ENCODE measurements around the gene MMP14. TPM values are rescaled to one million over a fixed set of nuclear protein-coding genes. Genes with fewer than 3 reads are reported as not detected.

Gene MMP14
- total and polyA plus RNA-seq, 11 donors, result 14.0 to 90.6 (median 24.8) TPM

DNA sequence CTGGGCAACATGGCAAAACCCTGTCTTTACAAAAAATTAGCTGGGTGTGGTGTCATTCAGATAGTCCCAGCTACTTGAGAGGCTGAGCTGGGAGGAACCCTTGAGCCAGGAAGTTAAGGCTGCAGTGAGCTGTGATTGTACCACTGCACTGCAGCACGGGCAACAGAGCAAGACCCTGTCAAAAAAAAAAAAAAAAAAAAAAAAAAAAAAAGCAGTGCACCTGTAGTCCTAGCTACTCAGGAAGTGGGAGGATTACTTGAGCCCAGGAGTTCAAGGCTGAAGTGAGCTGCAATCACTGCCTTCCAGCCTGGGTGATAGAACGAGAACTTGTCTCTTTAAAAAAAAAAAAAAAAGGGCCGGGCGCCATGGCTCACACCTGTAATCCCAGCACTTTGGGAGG is 52.3 kb downstream of the MMP14 start:
- TF ChIP-seq, protein P1, sequence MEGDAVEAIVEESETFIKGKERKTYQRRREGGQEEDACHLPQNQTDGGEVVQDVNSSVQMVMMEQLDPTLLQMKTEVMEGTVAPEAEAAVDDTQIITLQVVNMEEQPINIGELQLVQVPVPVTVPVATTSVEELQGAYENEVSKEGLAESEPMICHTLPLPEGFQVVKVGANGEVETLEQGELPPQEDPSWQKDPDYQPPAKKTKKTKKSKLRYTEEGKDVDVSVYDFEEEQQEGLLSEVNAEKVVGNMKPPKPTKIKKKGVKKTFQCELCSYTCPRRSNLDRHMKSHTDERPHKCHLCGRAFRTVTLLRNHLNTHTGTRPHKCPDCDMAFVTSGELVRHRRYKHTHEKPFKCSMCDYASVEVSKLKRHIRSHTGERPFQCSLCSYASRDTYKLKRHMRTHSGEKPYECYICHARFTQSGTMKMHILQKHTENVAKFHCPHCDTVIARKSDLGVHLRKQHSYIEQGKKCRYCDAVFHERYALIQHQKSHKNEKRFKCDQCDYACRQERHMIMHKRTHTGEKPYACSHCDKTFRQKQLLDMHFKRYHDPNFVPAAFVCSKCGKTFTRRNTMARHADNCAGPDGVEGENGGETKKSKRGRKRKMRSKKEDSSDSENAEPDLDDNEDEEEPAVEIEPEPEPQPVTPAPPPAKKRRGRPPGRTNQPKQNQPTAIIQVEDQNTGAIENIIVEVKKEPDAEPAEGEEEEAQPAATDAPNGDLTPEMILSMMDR (IDR thresholded peaks at IDR 0.05), result no peak
- TF ChIP-seq POLR2A (IDR thresholded peaks at IDR 0.05), result no peak
- WGBS, 4 donors, result 74 to 89% (median 81%) methylated on average over 4 of the region's 4 CpGs
- intact Hi-C loops (cut with DNase I), result no loop called here

DNA sequence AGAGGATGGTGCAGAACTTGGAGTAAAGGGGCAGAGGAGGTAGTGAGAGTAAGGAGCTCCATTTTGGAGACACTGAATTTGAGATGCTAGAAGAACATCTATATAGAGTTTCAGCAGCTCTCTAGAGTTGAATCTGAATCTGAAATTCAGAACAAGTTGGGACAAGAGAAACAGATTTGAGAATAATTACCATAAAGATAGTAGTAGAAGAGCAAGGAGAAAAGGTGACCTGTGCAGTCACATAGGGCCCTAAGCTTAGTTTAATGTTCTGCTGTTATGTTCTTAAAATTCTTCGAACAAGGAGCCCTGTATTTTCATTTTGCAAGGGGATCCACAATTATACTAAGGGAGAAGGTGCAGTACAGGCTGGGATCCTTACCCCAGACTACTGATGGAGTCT is 54.0 kb downstream of the MMP14 start:
- ATAC-seq, result no peak

More for the DNA sequence above, 52.3 kb downstream of the MMP14 start:
- Histone ChIP-seq H3K27me3 (no peaks in the 10 kb centered on the region), H3K4me1 (peaks cover 0 to 20% (median 8%) of the 10 kb centered on the region in 12 donors), H3K9me3 (no peaks in the 10 kb centered on the region), H3K27ac (no peak overlapping the region), H3K4me3 (no peak overlapping the region), H3K36me3 (no peaks in the 10 kb centered on the region)
- DNase-seq (no peak), ATAC-seq (no peak)

DNA sequence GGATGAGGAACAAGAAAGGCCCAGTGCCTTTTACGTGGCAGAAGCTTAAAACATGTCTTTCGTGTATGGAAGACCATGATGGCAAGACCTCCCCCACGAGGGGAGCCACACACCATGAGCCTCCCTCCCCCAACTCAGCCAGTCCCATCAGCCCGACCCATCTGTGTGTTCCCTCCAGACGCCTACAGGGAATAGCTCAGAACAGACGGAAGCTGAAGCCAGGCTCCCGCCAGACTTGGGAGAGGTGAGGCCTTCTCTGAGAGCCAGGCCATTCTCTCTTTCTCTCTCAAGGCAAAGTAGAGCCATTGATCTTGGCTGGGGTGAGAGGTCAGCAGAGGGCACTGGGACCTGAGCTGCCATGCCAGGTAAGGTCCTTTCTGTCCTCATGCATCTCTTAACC is 56.1 kb downstream of the MMP14 start:
- Histone ChIP-seq H3K4me3 (no peak overlapping the region), H3K4me1 (peaks cover 0 to 6% (median 3%) of the 10 kb centered on the region in 12 donors), H3K9me3 (no peaks in the 10 kb centered on the region), H3K27ac (no peak overlapping the region), H3K27me3 (no peaks in the 10 kb centered on the region), H3K36me3 (no peaks in the 10 kb centered on the region)
- TF ChIP-seq POLR2A (IDR thresholded peaks at IDR 0.05), result no peak
- TF ChIP-seq, protein P1 (IDR thresholded peaks at IDR 0.05), result no peak
- WGBS, 4 donors, result 81 to 89% (median 87%) methylated on average over 7 of the region's 7 CpGs
- DNase-seq, result no peak
- ATAC-seq, result no peak
- intact Hi-C loops (cut with DNase I), result no loop called here

More for the DNA sequence above, 54.0 kb downstream of the MMP14 start:
- no peaks in the 10 kb centered on the region for H3K36me3 ChIP-seq
- H3K27me3 ChIP-seq, result no peaks in the 10 kb centered on the region
- H3K27ac ChIP-seq, result no peak overlapping the region
- intact Hi-C loops (cut with DNase I), result no loop called here
- H3K4me1 ChIP-seq, result peaks cover 0 to 20% (median 8%) of the 10 kb centered on the region in 12 donors
- DNase-seq, result no peak
- no peak overlapping the region for H3K4me3 ChIP-seq
- H3K9me3 ChIP-seq, result no peaks in the 10 kb centered on the region
- TF ChIP-seq POLR2A (IDR thresholded peaks at IDR 0.05), result no peak
- TF ChIP-seq, protein P1 (IDR thresholded peaks at IDR 0.05), result no peak
- 83 to 90% (median 87%) methylated on average over 1 of the region's 1 CpG for WGBS, 4 donors

DNA sequence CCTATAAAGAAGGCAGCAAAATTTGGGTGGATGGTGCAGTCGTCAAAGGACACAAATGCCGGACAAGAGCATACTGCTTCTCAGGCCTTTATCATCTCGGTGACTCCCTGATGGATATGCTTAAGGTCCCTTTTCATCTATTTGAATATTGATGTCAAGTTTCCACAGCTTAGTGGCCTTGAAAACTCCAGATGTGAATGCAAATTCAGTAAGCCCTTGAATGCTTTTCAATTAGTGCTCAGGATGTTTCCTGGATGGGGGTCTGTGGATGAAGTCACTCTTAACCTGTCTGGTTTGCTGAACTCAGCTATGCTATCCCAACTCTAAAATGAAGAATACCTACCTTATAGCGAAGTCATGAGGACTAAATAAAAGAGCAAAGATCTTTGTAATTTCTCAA is 57.3 kb downstream of the MMP14 start:
- 91 to 96% (median 95%) methylated on average over 4 of the region's 4 CpGs for WGBS, 4 donors
- peaks cover 0 to 7% (median 0%) of the 10 kb centered on the region in 9 donors for H3K36me3 ChIP-seq
- H3K4me3 ChIP-seq, result no peak overlapping the region
- no peak for ATAC-seq
- TF ChIP-seq POLR2A (IDR thresholded peaks at IDR 0.05), result no peak
- TF ChIP-seq, protein P1 (IDR thresholded peaks at IDR 0.05), result no peak
- H3K9me3 ChIP-seq, result no peaks in the 10 kb centered on the region
- no peaks in the 10 kb centered on the region for H3K27me3 ChIP-seq
- DNase-seq, result no peak
- intact Hi-C loops (cut with DNase I), result no loop called here
- no peak overlapping the region for H3K27ac ChIP-seq
- peaks cover 0 to 5% (median under 1%) of the 10 kb centered on the region in 12 donors for H3K4me1 ChIP-seq

Data from heart left ventricle (tissue), 16 donors.